Endodermal cell (in vitro differentiated cells): Measurements from ENCODE around the gene SYNGR1. TPM values are rescaled to one million over a fixed set of nuclear protein-coding genes. Genes with fewer than 3 reads are reported as not detected.

Experiments used
- DNase-seq: peaks from one replicate; pipeline ENCODE4 v3.0.0-alpha.2; 2017
- H3K27ac ChIP-seq: 2 replicates; pipeline ENCODE4 v1.5.1; 2013; ENCODE audit warnings: mild to moderate bottlenecking, low read depth, low read length, moderate library complexity
- H3K27me3 ChIP-seq: 2 replicates; pipeline ENCODE4 v1.6.1; 2013; ENCODE audit warnings: mild to moderate bottlenecking, low read length, moderate library complexity; ENCODE audit not compliant: insufficient read depth, control insufficient read depth, poor library complexity, severe bottlenecking
- H3K36me3 ChIP-seq: 2 replicates; pipeline ENCODE4 v1.7.0; 2013; ENCODE audit warnings: mild to moderate bottlenecking, low read length, moderate library complexity; ENCODE audit not compliant: control insufficient read depth, insufficient read depth
- H3K4me1 ChIP-seq: one replicate; pipeline ENCODE4 v1.7.0; 2013; ENCODE audit warnings: low read length; ENCODE audit not compliant: control insufficient read depth, insufficient read depth
- H3K4me3 ChIP-seq: 2 replicates; pipeline ENCODE4 v1.5.1; 2013; ENCODE audit warnings: mild to moderate bottlenecking, low read length, moderate library complexity
- H3K9ac ChIP-seq: 2 replicates; pipeline ENCODE4 v1.6.1; 2013; ENCODE audit warnings: mild to moderate bottlenecking, low read length, moderate library complexity; ENCODE audit not compliant: poor library complexity, severe bottlenecking; ENCODE audit errors: extremely low read depth
- H3K9me3 ChIP-seq: 2 replicates; pipeline ENCODE4 v1.6.1; 2013; ENCODE audit warnings: mild to moderate bottlenecking, low read length, moderate library complexity; ENCODE audit not compliant: control insufficient read depth
- H3K27ac Mint-ChIP-seq: 2 replicates; pipeline ENCODE4 v1.8.0; 2020; ENCODE audit warnings: mixed read lengths
- H3K27me3 Mint-ChIP-seq: 2 replicates; pipeline ENCODE4 v1.8.0; 2021; ENCODE audit warnings: mild to moderate bottlenecking, mixed read lengths; ENCODE audit not compliant: insufficient read depth
- H3K36me3 Mint-ChIP-seq: 2 replicates; pipeline ENCODE4 v1.8.0; 2020; ENCODE audit warnings: low read depth, mixed read lengths
- H3K4me1 Mint-ChIP-seq: 2 replicates; pipeline ENCODE4 v1.8.0; 2020; ENCODE audit warnings: mixed read lengths
- H3K4me3 Mint-ChIP-seq: 2 replicates; pipeline ENCODE4 v1.8.0; 2020; ENCODE audit warnings: mild to moderate bottlenecking, moderate library complexity, mixed read lengths
- H3K9me3 Mint-ChIP-seq: 2 replicates; pipeline ENCODE4 v1.8.0; 2020; ENCODE audit warnings: mild to moderate bottlenecking, mixed read lengths
- WGBS, 2 experiments: methylation state at CpG; one replicate each; pipeline versions ENCODE4 v1.1.5 to v1.1.7; 2013; ENCODE audit warnings: missing lambda C conversion rate in 2 of 2, mixed read lengths in 1 of 2; ENCODE audit not compliant: insufficient coverage in 1 of 2, insufficient read length in 1 of 2; 5-methylcytosine and 5-hydroxymethylcytosine counted together
- total RNA-seq, 2 donors: library from RNA; stranded (reverse); fragmentation: NEBNext Ultra II Directional in 1 of 2; extraction: Animal tissue kit (Norgen Biotek cat#: 25700) in 1 of 2; gene quantifications; 2 replicates in 1 of 2; 3 replicates in 1 of 2; pipeline ENCODE4 v1.2.1, GENCODE V29; 2021
- TF ChIP-seq, protein P1 (sequence below): fragments of 200-600 bp; sonication (generic); conservative IDR thresholded peaks from 2 replicates; pipeline ENCODE4 v1.5.0; 2021; ENCODE audit warnings: antibody characterized with exemption, mild to moderate bottlenecking

The SYNGR1 gene
- total RNA-seq, 2 donors from 2014 or later = 19.0 to 36.3 TPM

DNA sequence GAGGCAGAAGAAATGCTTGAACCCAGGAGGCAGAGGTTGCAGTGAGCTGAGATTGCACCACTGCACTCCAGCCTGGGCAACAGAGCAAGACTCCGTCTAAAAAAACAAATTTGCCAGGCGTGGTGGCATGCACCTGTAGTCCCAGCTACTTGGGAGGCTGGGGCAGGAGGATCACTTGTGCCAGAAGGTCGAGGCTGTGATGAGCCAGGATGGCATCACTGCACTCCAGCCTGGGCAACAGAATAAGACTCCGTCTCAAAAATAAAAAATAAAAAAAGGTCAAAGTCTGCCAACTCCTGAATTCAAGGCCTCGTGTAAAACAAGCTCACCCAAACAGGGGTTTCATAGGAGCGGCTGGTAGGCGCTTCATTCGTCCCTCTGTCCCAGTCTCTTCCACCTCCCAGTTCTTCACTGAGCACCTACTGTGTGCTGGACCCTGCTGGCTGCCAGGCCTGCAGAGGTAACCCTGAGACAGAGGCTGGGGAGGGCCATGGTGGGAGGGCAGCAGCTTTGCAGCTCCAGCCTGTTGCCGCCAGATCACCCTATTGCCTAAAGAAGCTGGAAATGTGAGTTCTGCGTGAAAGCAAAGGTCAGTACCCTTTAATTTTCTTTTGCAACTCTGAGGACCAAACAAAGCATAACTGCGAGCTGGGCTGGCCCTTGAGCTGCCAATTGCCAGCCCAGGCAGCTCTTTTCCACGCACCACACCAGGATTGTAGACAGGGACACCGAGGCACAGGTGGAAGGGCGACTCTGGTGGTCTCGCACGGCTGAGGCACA lies 45.7 kb upstream of the SYNGR1 start:
- H3K27ac Mint-ChIP-seq = no peak overlapping the region
- H3K36me3 Mint-ChIP-seq = peaks cover 16% of the 10 kb centered on the region
- Histone ChIP-seq H3K36me3 (no peaks in the 10 kb centered on the region), H3K4me1 (no peaks in the 10 kb centered on the region), H3K9ac (no peak overlapping the region), H3K9me3 (peaks cover 7% of the 10 kb centered on the region), H3K27me3 (no peaks in the 10 kb centered on the region), H3K4me3 (no peak overlapping the region), H3K27ac (no peak overlapping the region)
- H3K9me3 Mint-ChIP-seq = peaks cover 8% of the 10 kb centered on the region
- WGBS, 2 experiments = 94 to 96% methylated on average over 10 to 16 of the region's 16 CpGs
- peaks cover 9% of the 10 kb centered on the region for H3K4me1 Mint-ChIP-seq
- H3K4me3 Mint-ChIP-seq = no peak overlapping the region
- TF ChIP-seq, protein P1, sequence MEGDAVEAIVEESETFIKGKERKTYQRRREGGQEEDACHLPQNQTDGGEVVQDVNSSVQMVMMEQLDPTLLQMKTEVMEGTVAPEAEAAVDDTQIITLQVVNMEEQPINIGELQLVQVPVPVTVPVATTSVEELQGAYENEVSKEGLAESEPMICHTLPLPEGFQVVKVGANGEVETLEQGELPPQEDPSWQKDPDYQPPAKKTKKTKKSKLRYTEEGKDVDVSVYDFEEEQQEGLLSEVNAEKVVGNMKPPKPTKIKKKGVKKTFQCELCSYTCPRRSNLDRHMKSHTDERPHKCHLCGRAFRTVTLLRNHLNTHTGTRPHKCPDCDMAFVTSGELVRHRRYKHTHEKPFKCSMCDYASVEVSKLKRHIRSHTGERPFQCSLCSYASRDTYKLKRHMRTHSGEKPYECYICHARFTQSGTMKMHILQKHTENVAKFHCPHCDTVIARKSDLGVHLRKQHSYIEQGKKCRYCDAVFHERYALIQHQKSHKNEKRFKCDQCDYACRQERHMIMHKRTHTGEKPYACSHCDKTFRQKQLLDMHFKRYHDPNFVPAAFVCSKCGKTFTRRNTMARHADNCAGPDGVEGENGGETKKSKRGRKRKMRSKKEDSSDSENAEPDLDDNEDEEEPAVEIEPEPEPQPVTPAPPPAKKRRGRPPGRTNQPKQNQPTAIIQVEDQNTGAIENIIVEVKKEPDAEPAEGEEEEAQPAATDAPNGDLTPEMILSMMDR = no peak
- no peaks in the 10 kb centered on the region for H3K27me3 Mint-ChIP-seq
- no peak for DNase-seq

DNA sequence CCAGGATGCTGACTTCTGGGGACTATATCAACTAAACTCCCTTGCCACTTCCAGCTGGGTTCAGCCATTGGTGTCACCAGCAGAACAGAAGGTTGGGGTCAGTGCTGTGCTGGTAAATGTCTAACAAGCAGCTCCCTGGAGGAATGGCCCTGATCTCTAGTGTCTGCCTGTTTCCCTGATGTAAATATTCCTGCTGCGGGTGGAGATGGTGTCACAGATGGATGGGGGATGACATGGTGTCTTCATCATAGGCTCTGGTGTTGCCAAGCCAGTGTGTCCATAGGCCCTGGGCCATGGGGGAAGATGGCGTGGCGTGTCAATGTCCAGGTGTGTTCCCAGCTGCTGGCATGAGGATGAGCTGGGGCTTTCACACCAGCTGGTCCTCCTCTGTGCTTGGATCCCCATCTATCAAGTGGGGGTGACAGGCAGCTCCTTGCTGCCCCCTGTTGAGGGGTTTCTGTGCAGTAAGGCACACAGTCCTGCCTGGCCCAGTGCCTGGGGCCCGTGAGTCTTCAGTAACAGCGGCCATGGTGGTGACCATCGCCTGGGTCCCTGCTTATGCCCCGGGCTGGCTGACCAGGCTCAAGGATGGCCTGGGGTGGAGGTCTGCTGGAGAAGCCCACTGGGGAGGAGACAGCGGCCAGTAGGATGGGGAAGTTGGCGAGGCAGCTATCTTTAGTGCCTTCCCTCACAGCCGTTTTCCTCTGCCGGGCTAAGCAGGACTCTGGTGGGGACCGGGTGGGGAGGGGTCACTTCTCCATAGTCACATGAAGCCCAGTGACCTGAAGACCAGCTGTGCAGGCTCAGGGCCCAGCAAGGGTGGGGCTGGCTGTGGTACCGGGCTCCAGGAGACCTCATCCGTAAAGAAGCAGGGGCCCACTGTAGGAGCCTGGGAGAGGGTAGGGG lies 43.1 kb upstream of the SYNGR1 start:
- H3K9me3 ChIP-seq = peaks cover 7% of the 10 kb centered on the region
- H3K27ac ChIP-seq = no peak overlapping the region
- peaks cover 9% of the 10 kb centered on the region for H3K4me1 Mint-ChIP-seq
- peak; percentile 88 for DNase-seq
- peaks cover 8% of the 10 kb centered on the region for H3K9me3 Mint-ChIP-seq
- no peaks in the 10 kb centered on the region for H3K4me1 ChIP-seq
- H3K36me3 Mint-ChIP-seq = peaks cover 25% of the 10 kb centered on the region
- TF ChIP-seq, protein P1 = peak; percentile 74
- H3K27ac Mint-ChIP-seq = no peak overlapping the region
- no peak overlapping the region for H3K4me3 ChIP-seq
- 92 to 96% methylated on average over 11 to 14 of the region's 14 CpGs for WGBS, 2 experiments
- no peaks in the 10 kb centered on the region for H3K27me3 ChIP-seq
- H3K4me3 Mint-ChIP-seq = no peak overlapping the region
- no peaks in the 10 kb centered on the region for H3K27me3 Mint-ChIP-seq
- H3K9ac ChIP-seq = no peak overlapping the region
- peaks cover 3% of the 10 kb centered on the region for H3K36me3 ChIP-seq

DNA sequence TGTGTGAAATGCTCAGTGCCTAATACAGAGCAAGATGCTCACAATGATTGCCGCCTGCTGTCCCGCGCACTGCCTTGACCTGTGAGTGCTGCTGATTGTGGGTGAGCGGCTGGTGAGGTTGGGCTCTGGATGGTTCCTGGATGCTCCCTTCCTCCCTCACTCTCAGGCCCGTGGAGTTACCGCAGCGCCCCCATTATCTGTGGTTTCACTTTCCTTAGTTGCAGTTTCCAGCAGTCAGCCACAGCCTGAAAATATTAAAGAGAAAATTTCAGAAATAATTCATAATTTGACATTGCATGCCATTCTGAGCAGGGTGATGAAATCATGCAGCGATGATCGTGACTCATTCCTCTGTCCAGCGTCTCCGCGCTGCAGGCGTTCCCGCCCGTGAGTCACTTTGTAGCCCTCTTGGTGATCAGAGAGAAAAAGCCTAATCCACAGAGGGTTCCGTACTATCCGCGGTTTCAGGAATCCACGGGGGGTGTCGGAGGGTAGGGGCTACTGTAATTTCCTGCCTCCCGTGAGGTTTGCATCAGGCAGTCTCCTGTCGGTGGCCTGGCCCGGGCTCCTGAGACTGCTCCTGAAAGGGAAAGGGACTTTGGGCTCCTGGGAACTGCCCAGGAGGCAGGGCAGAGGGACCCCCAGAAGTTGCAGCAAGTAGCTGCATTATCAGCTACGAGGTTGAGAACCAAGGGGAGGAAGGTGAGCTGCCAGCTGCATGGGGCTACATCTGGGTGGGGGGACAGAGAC lies 41.0 kb upstream of the SYNGR1 start:
- H3K27ac ChIP-seq = no peak overlapping the region
- peaks cover 24% of the 10 kb centered on the region for H3K36me3 ChIP-seq
- DNase-seq = peak; percentile 74
- WGBS, 2 experiments = 70 to 74% methylated on average over 18 to 24 of the region's 24 CpGs
- no peak overlapping the region for H3K9ac ChIP-seq
- TF ChIP-seq, protein P1 = no peak
- Mint-ChIP-seq H3K9me3 (no peaks in the 10 kb centered on the region), H3K27ac (peak overlapping the region; percentile 70), H3K4me3 (no peak overlapping the region), H3K4me1 (peaks cover 9% of the 10 kb centered on the region), H3K27me3 (no peaks in the 10 kb centered on the region), H3K36me3 (peaks cover 45% of the 10 kb centered on the region)
- no peaks in the 10 kb centered on the region for H3K4me1 ChIP-seq
- no peaks in the 10 kb centered on the region for H3K9me3 ChIP-seq
- no peaks in the 10 kb centered on the region for H3K27me3 ChIP-seq
- no peak overlapping the region for H3K4me3 ChIP-seq
